HepG2 (cell line): ENCODE measurements around the gene MOAP1. TPM values are rescaled to one million over a fixed set of nuclear protein-coding genes. Genes with fewer than 3 reads are reported as not detected.

Experiments used
- ATAC-seq: fragments of 200-7000 bp; cut with Tn5 transposase; 3 replicates; pipeline ENCODE4 v1.9.1; 2020; ENCODE audit warnings: mild to moderate bottlenecking, moderate library complexity
- BruUV-seq: library from RNA; stranded (reverse); fragments of 400-500 nt; replicated peaks from 2 replicates; lab custom pipeline; 2021; lab: Mats Ljungman, UMichigan
- CTCF ChIA-PET: fragments of 300-600 bp; formaldehyde crosslinking; extraction: SDS; loops from one replicate; lab custom pipeline; 2021; ENCODE audit warnings: low total read pairs, inconsistent platforms, low intra/inter-chr PET ratio; lab: Yijun Ruan, JAX
- POLR2A ChIA-PET: fragments of 350-600 bp; sonication (Branson Sonifier 250); formaldehyde crosslinking; loops from one replicate; lab custom pipeline; 2020; ENCODE audit warnings: antibody characterized with exemption, inconsistent platforms; lab: Yijun Ruan, JAX
- DNase-seq: peaks from one replicate; pipeline ENCODE4 v3.0.0-alpha.2; 2015; ENCODE audit warnings: low spot score
- FAIRE-seq: peaks from 3 replicates; lab custom pipeline; 2011; peaks lifted over from hg19 to GRCh38; lab: Jason Lieb, UNC
- H2AFZ ChIP-seq: one replicate; pipeline ENCODE4 v1.6.1; 2011; ENCODE audit warnings: low read length, inconsistent platforms
- H3K27ac ChIP-seq: fragments of 300-600 bp; 3 replicates; pipeline ENCODE4 v1.8.0; 2011; ENCODE audit warnings: mixed run types, mild to moderate bottlenecking, mixed read lengths, low read length, inconsistent platforms; ENCODE audit not compliant: insufficient read depth; ENCODE audit errors: extremely low read length
- H3K27me3 ChIP-seq, 2 experiments: fragments of 200-600 bp in 1 of 2; 2 replicates in 1 of 2; 3 replicates in 1 of 2; pipeline versions ENCODE4 v1.6.0 to v1.8.0; 2011; ENCODE audit warnings: low read length in 2 of 2, mild to moderate bottlenecking in 2 of 2, moderate library complexity in 2 of 2, inconsistent platforms in 1 of 2; ENCODE audit not compliant: insufficient read depth in 2 of 2, control insufficient read depth in 1 of 2
- H3K36me3 ChIP-seq, 2 experiments: fragments of 200-600 bp in 1 of 2; replicated peaks in 1 of 2; 2 replicates in 1 of 2; 3 replicates in 1 of 2; pipeline versions ENCODE4 v1.5.1 to v1.8.0; 2011; ENCODE audit warnings: low read length in 2 of 2, inconsistent platforms in 1 of 2; ENCODE audit not compliant: insufficient read depth in 2 of 2, control insufficient read depth in 1 of 2
- H3K4me1 ChIP-seq: 2 replicates; pipeline ENCODE4 v1.5.1; 2012; ENCODE audit warnings: low read length, inconsistent platforms; ENCODE audit not compliant: insufficient read depth
- H3K4me2 ChIP-seq: 2 replicates; pipeline ENCODE4 v1.6.0; 2011; ENCODE audit warnings: low read depth, low read length, inconsistent platforms
- H3K4me3 ChIP-seq, 3 experiments: fragments of 200-600 bp in 1 of 3; sonication (generic), shearing (Covaris generic) in 1 of 3; replicated peaks in 1 of 3; 2 replicates each; pipeline ENCODE4 v1.5.1; 2011 to 2016; ENCODE audit warnings: low read length in 3 of 3, inconsistent platforms in 2 of 3, low read depth in 2 of 3, mild to moderate bottlenecking in 2 of 3, control low read depth in 1 of 3, mixed read lengths in 1 of 3; ENCODE audit not compliant: insufficient read depth in 1 of 3
- H3K79me2 ChIP-seq: one replicate; pipeline ENCODE4 v1.6.1; 2011; ENCODE audit warnings: low read length, inconsistent platforms; ENCODE audit not compliant: insufficient read depth
- H3K9ac ChIP-seq: 2 replicates; pipeline ENCODE4 v1.6.0; 2011; ENCODE audit warnings: mild to moderate bottlenecking, low read depth, low read length, inconsistent platforms; ENCODE audit not compliant: insufficient read depth
- H3K9me3 ChIP-seq: 2 replicates; pipeline ENCODE4 v1.5.1; 2012; ENCODE audit warnings: mild to moderate bottlenecking, low read length
- H4K20me1 ChIP-seq: 2 replicates; pipeline ENCODE4 v1.6.0; 2011; ENCODE audit warnings: inconsistent platforms, mild to moderate bottlenecking, low read length, moderate library complexity; ENCODE audit not compliant: insufficient read depth
- HOXA3 ChIP-seq: sonication (generic); formaldehyde crosslinking; IDR thresholded peaks from 2 replicates; pipeline ENCODE4 v1.5.0; 2020; ENCODE audit warnings: missing genetic modification reagents
- HOXA5 ChIP-seq: sonication (generic); formaldehyde crosslinking; IDR thresholded peaks from 2 replicates; pipeline ENCODE4 v1.4.0; 2020; ENCODE audit warnings: missing genetic modification reagents
- RXRA ChIP-seq: sonication (generic); formaldehyde crosslinking; IDR thresholded peaks from 2 replicates; pipeline ENCODE4 v1.5.1; 2020; ENCODE audit warnings: missing genetic modification reagents
- ZNF121 ChIP-seq: sonication (generic); formaldehyde crosslinking; IDR thresholded peaks from 2 replicates; pipeline ENCODE4 v1.5.0; 2020; ENCODE audit warnings: mild to moderate bottlenecking, missing genetic modification reagents
- ZNF382 ChIP-seq: sonication (generic); formaldehyde crosslinking; IDR thresholded peaks from 2 replicates; pipeline ENCODE4 v1.5.0; 2020; ENCODE audit warnings: missing genetic modification reagents, mild to moderate bottlenecking, borderline replicate concordance
- ZNF432 ChIP-seq: sonication (generic); formaldehyde crosslinking; IDR thresholded peaks from 2 replicates; pipeline ENCODE4 v1.5.0; 2020; ENCODE audit warnings: missing genetic modification reagents, mild to moderate bottlenecking, borderline replicate concordance
- WGBS: methylation state at CpG from one replicate; pipeline ENCODE4 v1.1.6; 2017; ENCODE audit warnings: low lambda C conversion rate; 5-methylcytosine and 5-hydroxymethylcytosine counted together
- in situ Hi-C: cut with HindIII; loops from 2 replicates; pipeline ENCODE4 v1.10.0; 2017; ENCODE audit warnings: low pct_unique_long_range_greater_than_20kb; ENCODE audit not compliant: extremely low pct_ligation_motif_present
- intact Hi-C: fragments of 100-400 bp; cut with micrococcal nuclease; formaldehyde crosslinking; loops from one replicate; pipeline ENCODE4 v1.10.0; 2022; ENCODE audit not compliant: unreplicated experiment
- polyA plus RNA-seq, 8 experiments: library from polyadenylated mRNA; depleted of rRNA in 3 of 8; stranded (reverse) in 7 of 8; unstranded in 1 of 8; fragments of >200 nt; fragmentation: Illumina TruSeq in 4 of 8; extraction: Trizol in 4 of 8; gene quantifications; 2 replicates each; pipeline versions ENCODE4 v1.2.1 to v1.2.3, GENCODE V29; 2011 to 2016; ENCODE audit warnings: low read depth in 4 of 8, missing spikeins in 1 of 8, mixed read lengths in 1 of 8; ENCODE audit not compliant: insufficient read depth in 1 of 8
- total RNA-seq, 5 experiments: library from RNA; depleted of rRNA; stranded (reverse); fragments of >200 nt; fragmentation: Illumina TruSeq; extraction: Trizol; gene quantifications; 2 replicates each; pipeline ENCODE4 v1.2.3, GENCODE V29; 2016; ENCODE audit warnings: low read depth in 1 of 5
- TF ChIP-seq, protein P1 (sequence below): sonication (generic); formaldehyde crosslinking; IDR thresholded peaks from 2 replicates; pipeline ENCODE4 v1.4.0; 2020; ENCODE audit warnings: missing genetic modification reagents
- TF ChIP-seq, protein P2 (sequence below): sonication (generic); formaldehyde crosslinking; IDR thresholded peaks from 2 replicates; pipeline ENCODE4 v1.4.0; 2020; ENCODE audit warnings: missing genetic modification reagents
- TF ChIP-seq, protein P3 (sequence below): sonication (generic); formaldehyde crosslinking; conservative IDR thresholded peaks from 2 replicates; pipeline ENCODE4 v1.8.0; 2022; ENCODE audit warnings: missing genetic modification reagents
- TF ChIP-seq, protein P4 (sequence below): sonication (generic); formaldehyde crosslinking; IDR thresholded peaks from 2 replicates; pipeline ENCODE4 v1.5.0; 2020; ENCODE audit warnings: missing genetic modification reagents
- TF ChIP-seq, protein P5 (sequence below): sonication (generic); formaldehyde crosslinking; conservative IDR thresholded peaks from 2 replicates; pipeline ENCODE4 v1.4.0; 2020; ENCODE audit warnings: missing genetic modification reagents
- TF ChIP-seq, protein P6 (sequence below): sonication (generic); formaldehyde crosslinking; IDR thresholded peaks from 2 replicates; pipeline ENCODE4 v1.5.0; 2020; ENCODE audit warnings: mild to moderate bottlenecking, missing genetic modification reagents

Gene MOAP1
- total and polyA plus RNA-seq, 2 of the 13 experiments (the other 11 are each of a cell fraction or from before 2014, with no cell fraction given): 14.6 to 47.0 TPM

DNA sequence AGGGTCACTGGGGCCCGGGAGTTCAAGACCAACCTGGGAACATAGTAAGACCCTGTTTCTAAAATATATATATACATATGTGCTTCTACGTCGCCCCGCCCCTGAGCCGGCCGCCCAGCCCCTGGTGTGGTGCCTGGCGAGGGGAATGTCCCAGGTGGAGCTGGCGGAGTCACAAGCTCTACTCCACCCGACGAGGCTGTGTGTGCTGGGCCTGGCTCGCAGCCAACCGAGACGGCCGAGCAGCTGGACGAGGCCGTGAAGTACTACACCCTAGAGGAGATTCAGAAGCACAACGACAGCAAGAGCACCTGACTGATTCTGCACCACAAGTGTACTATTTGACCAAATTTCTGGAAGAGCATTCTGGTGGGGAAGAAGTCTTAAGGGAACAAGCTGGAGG is 46.8 kb downstream of the MOAP1 start:
- no peak overlapping the region; a peak in 1 of 6 replicates for H3K4me3 ChIP-seq
- no peaks in the 10 kb centered on the region; a peak in 1 of 5 replicates for H3K27me3 ChIP-seq
- no peaks in the 10 kb centered on the region for H3K36me3 ChIP-seq
- in situ Hi-C loops (loop anchor here (5.0 kb wide), 1 partner anchor 186 kb away; no protein-coding TSS in a partner anchor), intact Hi-C loops (loop anchor here (5.0 kb wide), 2 partner anchors 166 to 1459 kb away; no protein-coding TSS in a partner anchor)
- WGBS: 20% methylated on average over 17 of the region's 17 CpGs
- ChIA-PET CTCF (interaction anchor here (2.5 to 3.2 kb wide), 3 partner anchors 25 to 186 kb away, joined by 10 to 32 read pairs (median 29); no protein-coding TSS in a partner anchor), POLR2A (no interaction called here)
- FAIRE-seq (peak; percentile 73), ATAC-seq (peak; percentile 75), DNase-seq (peak; percentile 56)
- no peaks in the 10 kb centered on the region for H4K20me1 ChIP-seq
- H2AFZ ChIP-seq: no peak overlapping the region
- BruUV-seq: no TSS peak
- no peak overlapping the region for H3K9ac ChIP-seq
- H3K79me2 ChIP-seq: no peaks in the 10 kb centered on the region
- peak overlapping the region; percentile 41 for H3K4me2 ChIP-seq
- H3K9me3 ChIP-seq: no peaks in the 10 kb centered on the region
- H3K4me1 ChIP-seq: peaks cover 48% of the 10 kb centered on the region
- no peak overlapping the region for H3K27ac ChIP-seq
- TF ChIP-seq, protein P1, sequence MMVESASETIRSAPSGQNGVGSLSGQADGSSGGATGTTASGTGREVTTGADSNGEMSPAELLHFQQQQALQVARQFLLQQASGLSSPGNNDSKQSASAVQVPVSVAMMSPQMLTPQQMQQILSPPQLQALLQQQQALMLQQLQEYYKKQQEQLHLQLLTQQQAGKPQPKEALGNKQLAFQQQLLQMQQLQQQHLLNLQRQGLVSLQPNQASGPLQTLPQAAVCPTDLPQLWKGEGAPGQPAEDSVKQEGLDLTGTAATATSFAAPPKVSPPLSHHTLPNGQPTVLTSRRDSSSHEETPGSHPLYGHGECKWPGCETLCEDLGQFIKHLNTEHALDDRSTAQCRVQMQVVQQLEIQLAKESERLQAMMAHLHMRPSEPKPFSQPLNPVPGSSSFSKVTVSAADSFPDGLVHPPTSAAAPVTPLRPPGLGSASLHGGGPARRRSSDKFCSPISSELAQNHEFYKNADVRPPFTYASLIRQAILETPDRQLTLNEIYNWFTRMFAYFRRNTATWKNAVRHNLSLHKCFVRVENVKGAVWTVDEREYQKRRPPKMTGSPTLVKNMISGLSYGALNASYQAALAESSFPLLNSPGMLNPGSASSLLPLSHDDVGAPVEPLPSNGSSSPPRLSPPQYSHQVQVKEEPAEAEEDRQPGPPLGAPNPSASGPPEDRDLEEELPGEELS (CRISPR knock-in tag): no peak
- TF ChIP-seq, protein P2, sequence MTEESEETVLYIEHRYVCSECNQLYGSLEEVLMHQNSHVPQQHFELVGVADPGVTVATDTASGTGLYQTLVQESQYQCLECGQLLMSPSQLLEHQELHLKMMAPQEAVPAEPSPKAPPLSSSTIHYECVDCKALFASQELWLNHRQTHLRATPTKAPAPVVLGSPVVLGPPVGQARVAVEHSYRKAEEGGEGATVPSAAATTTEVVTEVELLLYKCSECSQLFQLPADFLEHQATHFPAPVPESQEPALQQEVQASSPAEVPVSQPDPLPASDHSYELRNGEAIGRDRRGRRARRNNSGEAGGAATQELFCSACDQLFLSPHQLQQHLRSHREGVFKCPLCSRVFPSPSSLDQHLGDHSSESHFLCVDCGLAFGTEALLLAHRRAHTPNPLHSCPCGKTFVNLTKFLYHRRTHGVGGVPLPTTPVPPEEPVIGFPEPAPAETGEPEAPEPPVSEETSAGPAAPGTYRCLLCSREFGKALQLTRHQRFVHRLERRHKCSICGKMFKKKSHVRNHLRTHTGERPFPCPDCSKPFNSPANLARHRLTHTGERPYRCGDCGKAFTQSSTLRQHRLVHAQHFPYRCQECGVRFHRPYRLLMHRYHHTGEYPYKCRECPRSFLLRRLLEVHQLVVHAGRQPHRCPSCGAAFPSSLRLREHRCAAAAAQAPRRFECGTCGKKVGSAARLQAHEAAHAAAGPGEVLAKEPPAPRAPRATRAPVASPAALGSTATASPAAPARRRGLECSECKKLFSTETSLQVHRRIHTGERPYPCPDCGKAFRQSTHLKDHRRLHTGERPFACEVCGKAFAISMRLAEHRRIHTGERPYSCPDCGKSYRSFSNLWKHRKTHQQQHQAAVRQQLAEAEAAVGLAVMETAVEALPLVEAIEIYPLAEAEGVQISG (CRISPR knock-in tag): no peak
- no peak for TF ChIP-seq ZNF432 (CRISPR knock-in tag)
- no peak for TF ChIP-seq HOXA5 (CRISPR knock-in tag)
- TF ChIP-seq ZNF382: no peak
- TF ChIP-seq, protein P3, sequence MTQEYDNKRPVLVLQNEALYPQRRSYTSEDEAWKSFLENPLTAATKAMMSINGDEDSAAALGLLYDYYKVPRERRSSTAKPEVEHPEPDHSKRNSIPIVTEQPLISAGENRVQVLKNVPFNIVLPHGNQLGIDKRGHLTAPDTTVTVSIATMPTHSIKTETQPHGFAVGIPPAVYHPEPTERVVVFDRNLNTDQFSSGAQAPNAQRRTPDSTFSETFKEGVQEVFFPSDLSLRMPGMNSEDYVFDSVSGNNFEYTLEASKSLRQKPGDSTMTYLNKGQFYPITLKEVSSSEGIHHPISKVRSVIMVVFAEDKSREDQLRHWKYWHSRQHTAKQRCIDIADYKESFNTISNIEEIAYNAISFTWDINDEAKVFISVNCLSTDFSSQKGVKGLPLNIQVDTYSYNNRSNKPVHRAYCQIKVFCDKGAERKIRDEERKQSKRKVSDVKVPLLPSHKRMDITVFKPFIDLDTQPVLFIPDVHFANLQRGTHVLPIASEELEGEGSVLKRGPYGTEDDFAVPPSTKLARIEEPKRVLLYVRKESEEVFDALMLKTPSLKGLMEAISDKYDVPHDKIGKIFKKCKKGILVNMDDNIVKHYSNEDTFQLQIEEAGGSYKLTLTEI (CRISPR knock-in tag): no peak
- TF ChIP-seq, protein P4, sequence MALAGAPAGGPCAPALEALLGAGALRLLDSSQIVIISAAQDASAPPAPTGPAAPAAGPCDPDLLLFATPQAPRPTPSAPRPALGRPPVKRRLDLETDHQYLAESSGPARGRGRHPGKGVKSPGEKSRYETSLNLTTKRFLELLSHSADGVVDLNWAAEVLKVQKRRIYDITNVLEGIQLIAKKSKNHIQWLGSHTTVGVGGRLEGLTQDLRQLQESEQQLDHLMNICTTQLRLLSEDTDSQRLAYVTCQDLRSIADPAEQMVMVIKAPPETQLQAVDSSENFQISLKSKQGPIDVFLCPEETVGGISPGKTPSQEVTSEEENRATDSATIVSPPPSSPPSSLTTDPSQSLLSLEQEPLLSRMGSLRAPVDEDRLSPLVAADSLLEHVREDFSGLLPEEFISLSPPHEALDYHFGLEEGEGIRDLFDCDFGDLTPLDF (CRISPR knock-in tag): no peak
- TF ChIP-seq RXRA (CRISPR knock-in tag): 0 out of 2 replicates have a peak, but pooled peaks have one; percentile 19
- TF ChIP-seq, protein P5, sequence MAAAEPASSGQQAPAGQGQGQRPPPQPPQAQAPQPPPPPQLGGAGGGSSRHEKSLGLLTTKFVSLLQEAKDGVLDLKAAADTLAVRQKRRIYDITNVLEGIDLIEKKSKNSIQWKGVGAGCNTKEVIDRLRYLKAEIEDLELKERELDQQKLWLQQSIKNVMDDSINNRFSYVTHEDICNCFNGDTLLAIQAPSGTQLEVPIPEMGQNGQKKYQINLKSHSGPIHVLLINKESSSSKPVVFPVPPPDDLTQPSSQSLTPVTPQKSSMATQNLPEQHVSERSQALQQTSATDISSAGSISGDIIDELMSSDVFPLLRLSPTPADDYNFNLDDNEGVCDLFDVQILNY (CRISPR knock-in tag): no peak
- TF ChIP-seq HOXA3 (CRISPR knock-in tag): 0 out of 2 replicates have a peak, but pooled peaks have one; percentile 21
- TF ChIP-seq, protein P6, sequence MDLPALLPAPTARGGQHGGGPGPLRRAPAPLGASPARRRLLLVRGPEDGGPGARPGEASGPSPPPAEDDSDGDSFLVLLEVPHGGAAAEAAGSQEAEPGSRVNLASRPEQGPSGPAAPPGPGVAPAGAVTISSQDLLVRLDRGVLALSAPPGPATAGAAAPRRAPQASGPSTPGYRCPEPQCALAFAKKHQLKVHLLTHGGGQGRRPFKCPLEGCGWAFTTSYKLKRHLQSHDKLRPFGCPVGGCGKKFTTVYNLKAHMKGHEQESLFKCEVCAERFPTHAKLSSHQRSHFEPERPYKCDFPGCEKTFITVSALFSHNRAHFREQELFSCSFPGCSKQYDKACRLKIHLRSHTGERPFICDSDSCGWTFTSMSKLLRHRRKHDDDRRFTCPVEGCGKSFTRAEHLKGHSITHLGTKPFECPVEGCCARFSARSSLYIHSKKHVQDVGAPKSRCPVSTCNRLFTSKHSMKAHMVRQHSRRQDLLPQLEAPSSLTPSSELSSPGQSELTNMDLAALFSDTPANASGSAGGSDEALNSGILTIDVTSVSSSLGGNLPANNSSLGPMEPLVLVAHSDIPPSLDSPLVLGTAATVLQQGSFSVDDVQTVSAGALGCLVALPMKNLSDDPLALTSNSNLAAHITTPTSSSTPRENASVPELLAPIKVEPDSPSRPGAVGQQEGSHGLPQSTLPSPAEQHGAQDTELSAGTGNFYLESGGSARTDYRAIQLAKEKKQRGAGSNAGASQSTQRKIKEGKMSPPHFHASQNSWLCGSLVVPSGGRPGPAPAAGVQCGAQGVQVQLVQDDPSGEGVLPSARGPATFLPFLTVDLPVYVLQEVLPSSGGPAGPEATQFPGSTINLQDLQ (CRISPR knock-in tag): no peak
- TF ChIP-seq ZNF121 (CRISPR knock-in tag): no peak
